ENCODE data around the gene ISG20. TPM values are rescaled to one million over a fixed set of nuclear protein-coding genes. Genes with fewer than 3 reads are reported as not detected.

Gene ISG20
- total and polyA plus RNA-seq, 2 donors (not counting 1 experiment from before 2014, with no cell fraction given), result 190 to 232 TPM

- peak overlapping the region; percentile 85 for H3K4me3 Mint-ChIP-seq
Measured at GRCh38 chr15:88623632-88624031, 15.2 kb upstream of the ISG20 start.

More at GRCh38 chr15:88623632-88624031, 15.2 kb upstream of the ISG20 start:
- Histone ChIP-seq H3K27ac (ENCODE audit: low read length in 2 of 2) (peak overlapping the region; percentile 72 to 86), H3K9ac (ENCODE audit: low read length) (no peak overlapping the region), H3K4me3 (ENCODE audit: control extremely low read depth in 1 of 5, extremely low read depth in 1 of 5, insufficient read depth in 1 of 5, low read depth in 2 of 5, low read length in 4 of 5) (no peak overlapping the region), H3K27me3 (replicated peaks in 1 of 4; ENCODE audit: control extremely low read depth in 1 of 4, control insufficient read depth in 3 of 4, insufficient read depth in 4 of 4, low read length in 3 of 4) (peaks cover 0 to 3% (median 0%) of the 10 kb centered on the region in 4 experiments), H4K20me1 (ENCODE audit: control insufficient read depth, insufficient read depth, low read length, poor library complexity, severe bottlenecking) (peaks cover 6% of the 10 kb centered on the region), H3K4me1 (ENCODE audit: control insufficient read depth in 2 of 2, insufficient read depth in 2 of 2, low read length in 2 of 2) (peaks cover 61 to 74% of the 10 kb centered on the region in 2 donors), H3K36me3 (replicated peaks in 1 of 2; ENCODE audit: control extremely low read depth in 1 of 2, control insufficient read depth in 1 of 2, extremely low read depth in 1 of 2, insufficient read depth in 2 of 2, low read length in 1 of 2) (peaks cover 0 to 24% of the 10 kb centered on the region in 2 experiments), H2AFZ (ENCODE audit: insufficient read depth, low read depth, low read length, poor library complexity, severe bottlenecking) (no peak overlapping the region), H3K9me3 (ENCODE audit: control extremely low read depth in 1 of 3, control insufficient read depth in 2 of 3, insufficient read depth in 1 of 3, low read length in 2 of 3) (no peaks in the 10 kb centered on the region), H3K79me2 (ENCODE audit: control insufficient read depth, insufficient read depth, low read length) (peaks cover 78% of the 10 kb centered on the region), H3K4me2 (replicated peaks; ENCODE audit: low read depth, low read length, poor library complexity, severe bottlenecking) (peak overlapping the region; percentile 95)
- TF ChIP-seq EZH2 (IDR thresholded peaks at IDR 0.05; ENCODE audit: borderline replicate concordance, insufficient read depth, low read depth, low read length, poor library complexity, severe bottlenecking), result no peak
- TF ChIP-seq CTCF (IDR thresholded peaks at IDR 0.05), result no peak
- ChIA-PET CTCF (interaction anchor here (0.7 to 7.0 kb wide), 23 partner anchors 8 to 508 kb away, joined by 3 to 162 read pairs (median 9); partner anchors contain the start of genes MRPL46 and MRPS11), POLR2A (interaction anchor here (1.4 kb wide), 1 partner anchor 35 kb away, joined by 3 read pairs; no protein-coding TSS in a partner anchor)
- Mint-ChIP-seq H3K4me1 (peaks cover 70% of the 10 kb centered on the region), H3K9me3 (ENCODE audit: insufficient read depth) (no peaks in the 10 kb centered on the region), H3K27ac (peak overlapping the region; percentile 90), H3K27me3 (peaks cover 4% of the 10 kb centered on the region)
- ATAC-seq (ENCODE audit: low read depth), result no peak
- no peak for DNase-seq
- intact Hi-C loops (cut with micrococcal nuclease), result loop anchor here (1.0 to 10.0 kb wide), 9 partner anchors 15 to 954 kb away; partner anchors contain the start of genes MRPL46, MRPS11 and TICRR
- 60% methylated on average over 1 of the region's 3 CpGs for WGBS (ENCODE audit: insufficient coverage)

Measured in B cell (primary cell).